Retinal pigment epithelial cell (primary cell): ENCODE results near the gene CD3E.

Source experiments
- DNase-seq: peaks from one replicate; pipeline ENCODE4 v3.0.0-alpha.2; 2010; ENCODE audit warnings: low read depth
- H3K4me3 ChIP-seq: 2 replicates; pipeline ENCODE4 v1.5.1; 2011; ENCODE audit warnings: mild to moderate bottlenecking, low read length, control low read depth, moderate library complexity
- TF ChIP-seq, protein P1 (sequence below): conservative IDR thresholded peaks from 2 replicates; pipeline ENCODE4 v1.5.1; 2011; ENCODE audit warnings: low read depth, low read length, control low read depth, inconsistent platforms

CD3E gene

DNA sequence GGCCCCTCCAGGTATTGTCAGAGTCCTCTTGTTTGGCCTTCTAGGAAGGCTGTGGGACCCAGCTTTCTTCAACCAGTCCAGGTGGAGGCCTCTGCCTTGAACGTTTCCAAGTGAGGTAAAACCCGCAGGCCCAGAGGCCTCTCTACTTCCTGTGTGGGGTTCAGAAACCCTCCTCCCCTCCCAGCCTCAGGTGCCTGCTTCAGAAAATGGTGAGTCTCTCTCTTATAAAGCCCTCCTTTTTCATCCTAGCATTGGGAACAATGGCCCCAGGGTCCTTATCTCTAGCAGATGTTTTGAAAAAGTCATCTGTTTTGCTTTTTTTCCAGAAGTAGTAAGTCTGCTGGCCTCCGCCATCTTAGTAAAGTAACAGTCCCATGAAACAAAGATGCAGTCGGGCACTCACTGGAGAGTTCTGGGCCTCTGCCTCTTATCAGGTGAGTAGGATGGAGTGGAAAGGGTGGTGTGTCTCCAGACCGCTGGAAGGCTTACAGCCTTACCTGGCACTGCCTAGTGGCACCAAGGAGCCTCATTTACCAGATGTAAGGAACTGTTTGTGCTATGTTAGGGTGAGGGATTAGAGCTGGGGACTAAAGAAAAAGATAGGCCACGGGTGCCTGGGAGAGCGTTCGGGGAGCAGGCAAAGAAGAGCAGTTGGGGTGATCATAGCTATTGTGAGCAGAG is at the start of gene CD3E:
CD3E (plus strand) TSS at position 163 of the 681 bp plus-strand sequence; CDS start at position 386, 223 bp downstream.
- TF ChIP-seq, protein P1, sequence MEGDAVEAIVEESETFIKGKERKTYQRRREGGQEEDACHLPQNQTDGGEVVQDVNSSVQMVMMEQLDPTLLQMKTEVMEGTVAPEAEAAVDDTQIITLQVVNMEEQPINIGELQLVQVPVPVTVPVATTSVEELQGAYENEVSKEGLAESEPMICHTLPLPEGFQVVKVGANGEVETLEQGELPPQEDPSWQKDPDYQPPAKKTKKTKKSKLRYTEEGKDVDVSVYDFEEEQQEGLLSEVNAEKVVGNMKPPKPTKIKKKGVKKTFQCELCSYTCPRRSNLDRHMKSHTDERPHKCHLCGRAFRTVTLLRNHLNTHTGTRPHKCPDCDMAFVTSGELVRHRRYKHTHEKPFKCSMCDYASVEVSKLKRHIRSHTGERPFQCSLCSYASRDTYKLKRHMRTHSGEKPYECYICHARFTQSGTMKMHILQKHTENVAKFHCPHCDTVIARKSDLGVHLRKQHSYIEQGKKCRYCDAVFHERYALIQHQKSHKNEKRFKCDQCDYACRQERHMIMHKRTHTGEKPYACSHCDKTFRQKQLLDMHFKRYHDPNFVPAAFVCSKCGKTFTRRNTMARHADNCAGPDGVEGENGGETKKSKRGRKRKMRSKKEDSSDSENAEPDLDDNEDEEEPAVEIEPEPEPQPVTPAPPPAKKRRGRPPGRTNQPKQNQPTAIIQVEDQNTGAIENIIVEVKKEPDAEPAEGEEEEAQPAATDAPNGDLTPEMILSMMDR: no peak
- H3K4me3 ChIP-seq: no peak within 1 kb of the TSS
- no peak for DNase-seq

DNA sequence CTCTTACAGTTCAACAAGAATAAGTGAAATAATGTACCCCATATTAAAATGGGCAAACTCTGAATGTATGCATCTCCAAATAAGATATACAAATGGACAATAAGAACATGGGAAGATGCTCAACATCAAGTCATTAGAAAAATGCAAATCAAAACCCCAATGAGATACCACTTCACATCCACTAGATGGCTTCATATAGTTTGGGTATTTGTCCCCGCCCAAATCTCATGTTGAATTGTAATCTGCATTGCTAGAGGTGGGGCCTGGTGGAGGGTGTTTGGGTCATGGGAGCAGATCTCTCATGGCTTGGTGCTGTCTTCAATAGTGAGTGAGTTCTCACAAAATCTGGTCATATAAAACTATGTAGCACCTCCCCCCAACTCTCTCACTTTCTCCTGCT is 46.1 kb upstream of the CD3E start:
- DNase-seq: no peak
- TF ChIP-seq, protein P1: peak; percentile 12
- H3K4me3 ChIP-seq: no peak overlapping the region

DNA sequence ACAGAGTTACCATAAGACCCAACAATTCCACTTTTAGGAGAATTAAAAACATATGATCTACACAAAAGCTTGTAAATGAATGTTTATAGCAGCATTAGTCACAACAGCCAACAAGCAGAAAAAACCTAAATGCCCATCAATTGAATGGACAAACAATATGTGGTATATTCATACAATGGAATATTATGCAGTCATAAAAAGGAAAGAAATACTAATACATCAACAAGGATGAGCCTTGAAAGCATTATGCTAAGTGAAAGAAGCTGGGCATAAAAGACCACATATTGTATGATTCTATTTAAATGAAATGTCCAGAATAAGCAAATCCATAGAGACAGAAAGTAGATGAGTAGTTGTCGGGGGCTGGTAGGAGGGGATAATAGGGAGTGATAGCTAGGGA is 45.4 kb upstream of the CD3E start:
- no peak for DNase-seq

DNA sequence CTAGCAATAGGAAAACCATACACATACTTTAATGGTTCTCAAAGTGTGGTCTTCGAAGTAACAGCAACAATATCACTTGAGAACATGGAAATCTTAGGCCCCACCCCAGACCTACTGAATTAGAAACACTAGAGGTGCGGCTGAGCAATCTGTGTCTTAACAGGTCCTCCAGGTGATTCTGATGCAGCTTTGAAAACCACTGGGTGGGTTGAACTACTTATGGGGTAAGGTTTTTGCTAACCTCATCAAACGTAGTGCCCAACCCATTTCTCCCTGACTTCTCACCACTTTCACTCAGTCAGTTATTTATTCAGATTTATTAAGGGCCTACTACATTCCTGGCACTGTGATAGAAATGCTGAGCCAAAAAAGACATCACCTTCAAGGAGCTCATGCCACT is 44.2 kb upstream of the CD3E start:
- no peak for DNase-seq
- TF ChIP-seq, protein P1: no peak
- H3K4me3 ChIP-seq: no peak overlapping the region

More for the DNA sequence above, 45.4 kb upstream of the CD3E start:
- TF ChIP-seq, protein P1: no peak
- no peak overlapping the region for H3K4me3 ChIP-seq

DNA sequence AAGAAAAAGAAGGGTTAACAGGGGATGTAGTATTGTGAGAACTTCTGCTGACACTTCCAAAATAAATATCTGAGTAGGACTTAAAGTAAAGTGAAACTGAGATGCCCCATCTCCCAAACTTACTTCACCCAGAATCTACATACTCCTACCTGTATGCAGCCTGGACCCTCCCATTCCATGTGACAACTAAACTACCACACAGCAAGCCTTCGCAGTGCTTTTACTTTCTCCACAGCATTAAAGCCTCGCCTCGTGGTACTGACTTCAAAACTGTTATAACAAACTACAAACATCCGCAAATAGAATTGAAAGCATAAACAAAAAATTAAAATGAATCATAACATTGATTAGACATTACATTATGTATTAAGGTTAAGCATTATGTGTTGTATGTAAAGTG is 41.4 kb upstream of the CD3E start:
- TF ChIP-seq, protein P1: no peak
- H3K4me3 ChIP-seq: no peak overlapping the region
- DNase-seq: no peak

DNA sequence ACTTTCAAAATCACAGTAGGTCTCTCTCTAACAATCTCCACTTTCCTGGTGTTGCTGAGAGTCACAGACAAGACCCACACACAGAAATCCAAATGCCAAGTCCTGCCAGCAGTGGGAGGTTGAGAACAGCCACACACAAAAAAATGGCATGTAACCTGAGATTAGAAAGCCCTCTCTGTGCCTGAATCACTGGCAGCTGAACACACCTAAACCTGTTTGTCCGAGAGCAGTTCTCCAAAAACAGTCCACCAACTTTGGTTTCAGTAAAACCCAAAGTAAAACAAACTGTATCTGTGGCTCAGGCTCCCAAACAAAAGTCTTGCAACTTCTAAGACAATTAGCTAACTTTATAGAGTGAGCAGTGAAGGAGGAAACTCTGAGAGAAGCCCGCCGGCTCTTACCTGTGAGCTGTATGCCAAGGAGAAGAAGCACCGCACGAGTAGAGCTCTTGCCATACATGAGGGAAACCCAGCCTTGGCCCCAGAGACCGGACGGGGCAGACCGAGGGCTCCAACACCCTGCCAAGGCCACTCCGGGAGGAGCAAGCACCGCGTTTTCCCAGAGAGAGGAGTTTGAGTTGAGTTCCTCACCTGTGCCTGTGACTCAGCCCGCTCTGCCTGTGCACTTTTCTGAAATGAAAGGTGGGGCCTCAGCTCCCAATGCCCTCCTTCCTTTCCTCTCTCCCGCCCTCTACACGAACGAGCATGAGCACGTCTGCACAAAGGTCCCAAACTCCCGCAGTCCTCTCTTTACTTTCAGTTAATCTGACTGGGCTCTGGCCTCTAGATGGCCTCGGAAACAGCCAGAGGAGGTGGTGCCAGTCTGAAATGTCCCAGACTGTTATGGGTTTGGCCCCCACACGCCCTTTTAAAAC is 40.6 kb upstream of the CD3E start, which contains the start of gene MPZL2:
MPZL2 (minus strand) TSS at position 603 of the 874 bp plus-strand sequence; CDS start at position 459, 144 bp downstream.
- no peak for DNase-seq
- TF ChIP-seq, protein P1: no peak
- H3K4me3 ChIP-seq: no peak within 1 kb of the TSS
